NCI-H1436 (cell line): ENCODE data around the gene RNF213.
"Not testable (repeated sequence)": the region's sequence is repeated elsewhere in the genome, so short reads cannot be mapped to it uniquely, and the experiment has no call there.

Experiments used
- DNase-seq: peaks from one replicate; lab custom pipeline; 2025; lab: John Stamatoyannopoulos, UW

RNF213 gene

DNA sequence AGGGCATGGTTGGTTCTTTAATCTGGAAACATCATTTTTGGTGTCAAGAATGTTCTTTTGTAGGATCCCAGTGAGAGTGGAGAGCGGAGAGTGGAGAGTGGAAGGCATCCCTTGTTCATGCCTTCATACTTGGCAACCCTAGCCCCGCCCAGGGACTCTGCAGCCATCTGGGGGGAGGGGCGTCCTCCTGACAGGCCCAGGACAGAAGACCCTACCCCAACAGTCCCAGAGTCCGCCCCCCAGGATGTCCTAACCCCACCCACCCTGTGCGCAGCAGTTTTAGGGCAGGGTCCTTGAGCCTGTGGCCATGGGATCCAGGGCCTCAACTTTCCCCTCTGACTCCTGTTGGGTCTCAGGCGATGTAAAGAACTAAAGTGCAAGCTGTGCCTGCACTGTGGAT is 36.0 kb upstream of the RNF213 start:
- DNase-seq = no peak

DNA sequence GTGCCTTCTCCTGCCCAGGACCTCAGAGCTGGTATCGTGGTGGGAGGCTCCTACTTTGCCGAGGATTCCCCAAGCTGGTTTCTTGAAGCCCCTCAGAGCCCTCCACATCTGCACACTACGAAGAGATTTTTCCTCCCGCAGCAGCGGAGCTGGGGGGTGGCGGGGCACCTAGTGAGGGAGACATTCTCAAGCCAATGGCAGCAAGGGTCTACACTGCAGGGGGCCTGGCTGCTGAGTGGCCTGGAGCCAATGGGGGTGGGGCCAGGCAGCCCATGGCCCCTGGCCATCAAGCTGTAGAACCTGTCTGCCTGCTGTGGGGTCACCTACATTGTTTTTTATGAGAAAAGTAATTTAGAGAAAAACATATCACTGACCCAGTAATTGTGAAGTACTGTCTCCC is 35.4 kb upstream of the RNF213 start:
- DNase-seq = no peak

DNA sequence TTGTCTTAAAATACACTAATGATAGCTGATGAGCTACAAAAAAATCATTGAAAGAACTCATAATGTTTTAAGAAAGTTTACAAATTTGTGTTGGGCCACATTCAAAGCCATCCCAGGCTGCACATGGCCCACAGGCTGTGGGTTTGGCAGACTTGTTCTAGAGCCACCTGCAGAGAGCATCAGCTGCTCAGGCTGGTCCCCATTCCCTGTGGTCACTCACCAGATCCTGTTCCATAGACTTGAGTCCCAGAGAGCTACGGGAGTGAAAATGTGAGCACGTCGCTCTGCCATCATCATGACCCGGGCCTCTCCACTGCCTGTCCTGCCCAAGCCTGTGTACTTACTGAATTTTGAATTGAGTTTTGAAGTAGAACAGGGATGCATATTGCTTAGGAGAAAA is 33.5 kb upstream of the RNF213 start:
- DNase-seq = no peak

DNA sequence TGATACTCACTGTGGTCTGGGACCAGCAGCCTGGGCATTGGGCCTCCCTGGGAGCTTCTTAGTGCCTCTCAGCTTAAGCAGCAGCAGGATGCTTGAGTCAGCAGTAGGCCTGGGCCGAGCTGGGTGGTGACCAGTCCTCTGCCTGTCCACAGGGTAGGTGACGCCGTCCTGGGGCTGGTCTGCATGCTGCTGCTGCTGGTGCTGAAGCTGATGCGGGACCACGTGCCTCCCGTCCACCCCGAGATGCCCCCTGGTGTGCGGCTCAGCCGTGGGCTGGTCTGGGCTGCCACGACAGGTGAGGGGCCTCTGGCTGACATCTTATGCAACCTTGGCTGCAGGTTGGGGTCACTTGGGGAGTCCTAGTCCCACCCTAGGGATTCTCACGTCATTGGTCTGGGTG is 33.0 kb upstream of the RNF213 start:
- DNase-seq = no peak

DNA sequence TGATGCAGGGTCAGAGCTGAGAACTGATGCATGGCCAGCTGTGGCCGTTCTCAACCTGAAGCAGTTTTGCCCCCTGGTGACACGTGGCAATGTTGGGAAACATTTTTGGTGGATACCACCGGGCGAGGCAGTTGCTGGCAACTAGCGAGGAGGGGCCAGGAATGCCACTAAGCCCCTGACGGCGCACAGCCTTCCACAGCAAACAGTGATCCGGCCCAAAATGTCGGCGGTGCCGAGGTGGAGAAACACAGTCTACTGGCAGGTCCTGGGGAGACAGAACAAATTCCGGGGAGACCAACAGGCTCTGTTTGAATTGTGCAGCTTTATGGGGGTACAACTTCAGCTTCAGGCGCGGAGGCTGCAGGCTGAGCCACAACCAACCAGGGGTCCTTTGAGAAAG is 32.2 kb upstream of the RNF213 start:
- DNase-seq = no peak

DNA sequence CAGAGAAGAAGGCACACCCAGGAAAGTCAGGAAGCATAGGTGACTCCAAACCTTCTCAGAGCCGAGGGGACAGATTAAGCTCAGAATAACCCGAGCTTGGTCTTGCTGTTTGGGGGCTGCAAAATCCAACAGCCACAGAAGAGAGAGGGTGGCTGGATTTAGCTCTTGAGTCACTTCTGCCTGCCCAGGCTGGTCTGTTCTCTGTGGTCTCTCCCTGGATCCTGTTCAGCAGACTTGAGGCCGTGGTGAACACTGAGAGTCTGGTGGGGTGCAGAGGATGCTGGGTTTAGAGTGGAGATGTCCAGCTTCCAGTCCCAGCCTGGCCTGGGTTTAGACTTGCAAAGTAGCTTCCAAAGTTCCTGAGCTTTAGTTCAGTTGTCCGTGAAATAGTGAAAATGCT is 31.6 kb upstream of the RNF213 start:
- DNase-seq = no peak

DNA sequence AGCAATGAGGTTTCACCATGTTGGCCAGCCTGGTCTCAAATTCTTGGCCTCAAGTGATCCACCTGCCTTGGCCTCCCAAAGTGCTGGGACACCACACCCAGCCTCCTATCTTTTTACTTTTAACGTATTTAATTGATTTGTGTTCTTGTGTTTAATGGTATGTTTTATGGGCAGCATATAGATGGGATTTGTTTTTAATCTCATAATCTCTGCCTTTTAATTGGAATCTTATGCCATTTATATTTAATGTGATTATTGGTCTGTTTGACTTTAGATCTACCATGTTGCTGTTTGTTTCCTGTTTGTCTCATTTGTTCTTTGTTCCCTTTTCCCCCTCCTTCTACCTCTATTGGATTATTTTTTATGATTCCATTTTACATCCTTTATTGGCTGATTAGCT is 28.2 kb upstream of the RNF213 start:
- no peak for DNase-seq

DNA sequence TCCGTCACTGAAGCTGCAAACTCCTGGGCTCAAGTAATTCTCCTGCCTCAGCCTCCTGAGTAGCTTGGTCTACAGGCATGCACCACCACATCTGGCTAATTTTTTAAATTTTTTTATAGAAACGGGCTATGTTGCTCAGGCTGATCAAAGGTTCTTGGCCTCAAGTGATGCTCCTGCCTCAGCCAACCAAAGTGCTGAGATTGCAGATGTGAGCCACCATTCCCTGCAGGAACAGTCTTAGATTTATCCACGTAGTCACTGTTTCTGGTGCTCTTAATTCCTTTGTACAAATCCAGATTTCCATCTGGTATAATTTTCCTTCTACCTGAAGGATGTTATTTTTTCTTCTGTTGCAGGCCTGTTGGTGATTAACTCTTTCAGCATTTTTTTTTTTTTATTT is 27.4 kb upstream of the RNF213 start:
- DNase-seq = no peak

DNA sequence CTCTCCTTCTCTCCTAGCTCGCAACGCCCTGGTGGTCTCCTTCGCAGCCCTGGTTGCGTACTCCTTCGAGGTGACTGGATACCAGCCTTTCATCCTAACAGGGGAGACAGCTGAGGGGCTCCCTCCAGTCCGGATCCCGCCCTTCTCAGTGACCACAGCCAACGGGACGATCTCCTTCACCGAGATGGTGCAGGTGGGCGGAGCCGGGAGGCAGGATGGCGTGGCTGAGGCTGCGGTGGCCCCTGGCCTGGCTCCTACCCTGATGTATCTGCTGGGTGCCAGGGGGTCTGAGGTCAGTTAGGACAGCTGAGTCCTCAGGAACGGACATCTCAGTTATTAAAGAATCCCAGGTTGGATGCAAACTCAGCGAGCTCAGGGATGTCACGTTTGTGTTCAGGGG is 23.7 kb upstream of the RNF213 start:
- DNase-seq = no peak

DNA sequence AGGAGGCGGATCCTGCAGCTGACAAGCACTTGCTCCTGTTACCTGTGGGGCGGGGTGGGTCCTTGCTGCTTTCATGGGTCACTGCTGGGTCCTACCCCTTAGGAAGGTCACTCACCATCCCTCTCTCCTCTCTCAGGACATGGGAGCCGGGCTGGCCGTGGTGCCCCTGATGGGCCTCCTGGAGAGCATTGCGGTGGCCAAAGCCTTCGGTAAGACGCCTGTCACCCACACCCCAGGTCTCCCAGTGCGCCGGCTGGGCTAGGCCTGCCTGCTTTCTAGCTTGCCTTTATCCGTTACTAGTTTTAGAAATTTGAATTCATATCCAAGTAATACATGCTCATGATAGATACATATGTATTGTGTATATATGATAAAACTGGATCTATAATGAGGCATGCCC is 23.3 kb upstream of the RNF213 start:
- DNase-seq = no peak

DNA sequence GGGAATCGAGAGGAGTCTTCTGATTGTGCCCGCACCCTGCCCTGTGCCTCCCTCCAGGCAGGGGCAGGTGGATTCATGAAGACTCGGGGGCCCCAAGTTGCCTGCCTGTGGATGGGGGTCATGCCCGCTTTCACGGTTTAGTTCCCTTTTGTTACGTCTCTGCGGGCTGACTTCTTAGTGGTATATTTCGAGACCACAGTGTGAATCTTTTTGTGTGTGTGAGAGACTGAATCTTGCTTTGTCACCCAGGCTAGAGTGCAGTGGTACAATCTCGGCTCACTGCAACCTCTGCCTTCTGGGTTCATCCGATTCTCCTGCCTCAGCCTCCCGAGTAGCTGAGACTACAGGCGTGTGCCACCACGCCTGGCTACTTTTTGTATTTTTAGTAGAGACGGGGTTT is 18.1 kb upstream of the RNF213 start:
- DNase-seq = no peak

DNA sequence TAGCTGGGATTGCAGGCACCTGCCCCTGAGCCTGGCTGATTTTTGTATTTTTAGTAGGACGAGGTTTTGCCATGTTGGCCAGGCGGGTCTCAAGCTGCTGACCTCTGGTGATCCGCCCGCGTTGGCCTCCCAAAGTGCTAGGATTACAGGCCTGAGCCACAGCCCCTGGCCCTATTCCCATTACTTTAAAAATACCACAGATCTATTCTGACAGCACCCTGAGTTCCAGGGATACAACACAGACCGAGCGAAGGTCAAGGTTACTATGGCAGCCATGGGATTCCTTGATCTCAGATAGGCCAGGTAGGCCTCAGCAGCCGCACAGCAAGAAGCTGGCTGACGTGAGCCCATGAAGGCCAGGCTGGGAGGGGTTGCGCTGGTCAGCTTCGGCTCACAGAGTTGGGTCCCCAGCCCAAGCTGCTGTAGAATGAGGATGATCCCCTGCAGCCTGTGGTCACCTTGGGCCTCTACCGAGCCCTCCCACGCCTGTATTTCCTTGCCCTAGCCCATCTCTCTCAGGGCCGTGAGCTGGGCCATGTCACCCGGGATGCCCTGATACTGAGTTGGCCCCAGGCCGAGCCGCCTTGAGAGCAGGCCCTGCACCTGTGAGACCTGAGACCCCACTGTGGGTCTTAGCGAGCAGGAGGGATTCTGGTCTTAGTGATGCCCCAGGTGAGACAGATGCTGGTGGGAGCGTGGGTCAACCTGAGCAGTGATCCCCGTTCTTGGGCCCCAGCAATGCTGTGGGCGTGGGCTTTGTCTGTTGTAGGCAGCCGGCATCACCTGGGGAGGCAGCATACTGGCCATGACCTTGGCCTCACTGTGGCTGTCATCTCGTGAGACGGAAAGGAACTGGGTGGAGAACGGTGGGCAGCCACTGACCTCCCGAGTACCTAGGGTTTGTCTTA is 16.9 kb upstream of the RNF213 start:
- no peak for DNase-seq

DNA sequence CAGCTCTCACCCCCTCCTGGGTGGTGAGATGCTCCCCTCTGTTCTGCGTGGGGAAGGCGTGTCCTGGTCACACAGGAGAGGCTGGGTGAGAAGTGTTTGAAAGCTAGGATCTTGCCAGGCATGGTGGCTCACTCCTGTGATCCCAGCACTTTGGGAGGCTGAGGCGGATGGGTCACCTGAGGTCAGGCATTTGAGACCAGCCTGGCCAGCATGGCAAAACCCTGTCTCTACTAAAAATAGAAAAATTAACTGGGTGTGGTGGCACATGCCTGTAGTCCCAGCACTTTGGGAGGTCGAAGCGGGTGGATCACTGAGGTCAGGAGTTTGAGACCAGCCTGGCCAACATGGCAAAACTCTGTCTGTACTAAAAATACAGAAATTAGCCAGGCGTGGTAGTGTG is 16.2 kb upstream of the RNF213 start:
- not testable (repeated sequence) for DNase-seq

DNA sequence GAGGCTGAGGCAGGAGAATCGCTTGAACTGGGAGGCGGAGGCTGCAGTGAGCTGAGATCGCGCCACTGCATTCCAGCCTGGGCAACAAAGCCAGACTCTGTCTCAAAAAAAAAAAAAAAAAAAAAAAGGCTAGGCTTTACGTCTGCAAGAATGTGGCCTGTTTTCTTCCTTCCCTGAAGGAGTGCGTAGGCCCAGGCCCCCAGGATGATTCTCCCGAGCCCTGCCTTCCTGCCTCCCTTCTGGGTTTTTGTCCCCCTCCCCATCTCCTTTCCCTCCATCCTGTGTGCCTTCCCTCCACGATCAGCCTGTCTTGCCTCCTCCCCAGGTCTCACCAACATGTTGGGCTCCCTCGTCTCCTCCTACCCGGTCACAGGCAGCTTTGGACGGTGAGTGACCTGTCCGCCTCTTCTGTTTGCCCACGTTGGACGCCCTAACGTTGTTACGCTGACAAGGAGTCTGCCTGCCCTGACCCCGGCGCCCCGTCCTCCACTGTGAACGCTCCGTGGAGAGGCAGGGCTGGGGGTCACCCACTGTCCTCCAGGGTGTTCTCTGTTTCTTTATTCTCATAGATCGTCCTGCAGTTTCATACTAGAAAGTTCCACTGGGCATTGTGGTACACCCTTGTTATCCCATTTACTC is 15.7 kb upstream of the RNF213 start:
- no peak for DNase-seq

DNA sequence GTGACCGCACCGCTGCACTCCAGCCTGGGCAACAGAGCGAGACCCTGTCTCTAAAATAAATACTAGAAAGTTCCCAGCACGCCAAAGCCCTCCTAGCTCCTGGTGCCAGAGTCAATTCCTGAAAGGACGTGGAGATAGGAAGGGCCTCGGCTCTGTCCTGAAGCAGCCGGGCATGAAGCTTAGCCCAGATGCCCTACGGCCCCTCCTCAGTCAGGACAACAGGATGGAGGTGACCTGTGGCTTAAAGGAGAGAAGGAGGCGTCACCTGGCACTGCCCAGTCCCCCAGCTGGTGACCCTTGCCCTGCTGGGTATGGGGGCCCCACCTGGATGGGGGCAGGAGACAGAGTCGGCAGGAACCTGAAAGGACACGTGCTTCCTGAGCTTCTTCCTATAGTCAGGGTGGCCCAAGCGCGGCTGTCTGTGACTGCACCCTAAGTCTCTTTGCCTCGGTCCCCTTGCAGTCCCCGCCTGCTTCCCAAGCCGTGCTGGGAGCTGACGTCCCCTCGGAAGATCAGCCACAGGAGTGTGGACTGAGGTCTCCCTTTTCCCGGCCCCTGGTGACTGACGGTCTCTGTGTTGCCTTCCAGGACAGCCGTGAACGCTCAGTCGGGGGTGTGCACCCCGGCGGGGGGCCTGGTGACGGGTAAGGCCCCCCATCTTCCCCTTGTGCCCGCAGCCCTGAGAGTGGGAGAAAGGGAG is 14.9 kb upstream of the RNF213 start:
- no peak for DNase-seq

DNA sequence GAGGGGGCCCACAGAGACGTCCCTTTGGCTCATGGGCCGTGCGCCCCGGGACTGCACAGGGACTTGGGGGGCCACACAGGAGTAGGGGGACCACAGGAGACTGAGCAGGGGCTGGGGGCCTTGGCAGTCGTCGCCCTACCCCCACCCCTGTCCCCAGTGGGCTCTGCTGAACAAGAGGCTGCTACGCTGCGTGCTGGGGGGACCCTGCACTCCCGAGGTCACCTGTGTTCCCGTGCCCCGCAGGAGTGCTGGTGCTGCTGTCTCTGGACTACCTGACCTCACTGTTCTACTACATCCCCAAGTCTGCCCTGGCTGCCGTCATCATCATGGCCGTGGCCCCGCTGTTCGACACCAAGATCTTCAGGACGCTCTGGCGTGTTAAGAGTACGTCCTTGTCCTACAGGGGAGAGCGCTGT is 14.4 kb upstream of the RNF213 start:
- no peak for DNase-seq

DNA sequence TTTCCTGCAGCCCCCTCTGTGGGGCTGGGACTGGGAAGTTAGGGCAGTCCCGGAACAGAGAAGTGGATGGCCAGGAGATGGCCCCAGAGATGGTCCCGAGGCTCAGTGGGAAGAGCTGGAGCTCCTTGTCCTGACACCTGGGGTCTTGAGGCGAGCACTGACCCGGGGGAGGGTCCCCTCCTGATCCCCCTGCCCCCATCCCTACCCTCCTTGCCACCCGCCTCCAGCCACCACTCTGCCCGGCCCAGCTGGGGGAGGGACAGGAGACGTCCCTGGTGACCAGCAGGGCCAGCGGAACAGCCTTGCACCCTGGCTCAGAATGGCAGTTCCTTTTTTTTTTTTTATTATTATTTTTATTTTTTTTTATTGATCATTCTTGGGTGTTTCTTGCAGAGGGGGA is 13.9 kb upstream of the RNF213 start:
- no peak for DNase-seq

DNA sequence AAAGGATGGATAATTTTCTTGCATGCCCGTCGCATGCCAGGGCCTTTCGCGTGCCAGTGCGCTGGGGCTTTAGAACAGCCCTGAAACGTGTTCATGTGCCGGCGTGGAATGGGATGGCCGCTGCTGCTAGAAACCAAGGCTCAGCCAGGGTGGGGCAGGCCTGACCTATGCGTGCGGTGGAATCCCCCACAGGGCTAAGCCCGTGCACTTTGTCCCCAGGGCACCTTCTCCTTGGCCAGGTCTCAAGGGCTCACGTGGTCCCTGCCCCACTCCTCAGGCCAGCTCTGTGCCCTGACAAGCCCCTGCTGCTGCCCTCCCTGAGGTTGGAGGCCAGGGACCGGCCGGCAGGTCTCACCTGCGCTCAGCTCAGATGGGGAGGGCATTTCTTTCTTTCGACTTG is 13.1 kb upstream of the RNF213 start:
- DNase-seq = no peak

DNA sequence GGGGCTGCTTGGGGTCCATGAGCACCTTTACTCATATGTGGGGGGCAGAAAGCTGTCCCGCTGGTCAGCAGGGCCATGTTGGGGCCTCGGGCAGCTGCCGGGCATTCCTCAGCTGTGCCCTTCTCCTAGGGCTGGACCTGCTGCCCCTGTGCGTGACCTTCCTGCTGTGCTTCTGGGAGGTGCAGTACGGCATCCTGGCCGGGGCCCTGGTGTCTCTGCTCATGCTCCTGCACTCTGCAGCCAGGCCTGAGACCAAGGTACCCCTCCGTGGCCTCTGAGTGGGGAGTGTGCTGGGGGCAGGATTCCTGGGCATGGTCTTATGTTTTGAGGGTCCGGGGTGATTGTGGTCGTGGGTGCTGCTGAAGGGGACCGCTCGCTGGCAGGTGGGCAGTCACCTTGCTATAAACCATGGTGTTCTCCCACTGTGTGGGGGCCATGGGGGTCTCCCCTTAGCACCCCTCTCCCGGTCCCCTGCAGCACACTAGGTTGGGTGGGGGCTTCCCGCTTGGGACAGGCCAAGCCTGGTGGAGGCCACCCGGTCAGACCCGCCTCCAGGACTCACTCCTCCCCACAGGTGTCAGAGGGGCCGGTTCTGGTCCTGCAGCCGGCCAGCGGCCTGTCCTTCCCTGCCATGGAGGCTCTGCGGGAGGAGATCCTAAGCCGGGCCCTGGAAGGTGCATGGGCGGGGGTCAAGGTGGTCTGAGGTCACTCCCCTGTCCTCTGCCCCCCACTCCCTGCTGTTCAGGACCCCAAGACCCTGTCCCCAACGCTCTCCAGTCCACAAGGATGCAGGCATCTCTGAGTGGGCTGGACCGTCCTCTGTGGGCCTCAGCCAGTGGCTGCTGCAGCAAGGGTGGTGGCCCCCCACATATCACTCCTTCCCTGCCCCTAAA is 12.4 kb upstream of the RNF213 start:
- no peak for DNase-seq

DNA sequence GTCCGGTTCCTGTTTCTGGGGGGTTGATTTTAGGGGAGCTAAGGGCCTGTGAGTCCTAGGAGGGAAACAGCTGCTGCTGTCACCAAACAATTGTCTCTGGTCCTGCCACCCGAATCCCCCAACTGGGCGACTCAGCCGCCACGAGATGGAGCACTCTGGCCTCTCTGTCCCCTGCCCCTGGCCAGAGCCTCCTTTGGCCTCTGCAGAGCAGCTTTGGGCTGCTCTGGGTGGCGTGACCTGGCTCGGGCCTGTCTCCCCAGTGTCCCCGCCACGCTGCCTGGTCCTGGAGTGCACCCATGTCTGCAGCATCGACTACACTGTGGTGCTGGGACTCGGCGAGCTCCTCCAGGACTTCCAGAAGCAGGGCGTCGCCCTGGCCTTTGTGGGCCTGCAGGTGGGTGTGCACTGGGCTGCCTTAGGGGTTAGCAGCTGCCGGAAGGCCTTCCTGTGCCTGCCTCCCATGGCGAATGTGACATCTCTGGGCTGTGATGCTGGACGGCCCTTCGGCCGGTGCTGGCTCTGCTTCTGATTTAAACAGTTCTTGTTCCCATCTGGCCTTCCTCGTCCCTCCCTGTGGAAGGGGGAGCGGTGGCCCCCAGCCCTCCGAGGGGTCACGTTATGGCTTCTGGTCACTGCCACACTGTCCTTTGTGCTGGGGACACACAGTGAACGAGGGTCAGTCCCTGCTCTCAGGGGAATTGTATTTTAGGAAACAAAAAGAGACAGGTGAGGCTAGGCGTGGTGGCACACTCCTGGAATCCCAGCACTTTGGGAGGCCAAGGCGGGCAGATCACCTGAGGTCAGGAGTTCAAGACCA is 11.6 kb upstream of the RNF213 start:
- DNase-seq = no peak

DNA sequence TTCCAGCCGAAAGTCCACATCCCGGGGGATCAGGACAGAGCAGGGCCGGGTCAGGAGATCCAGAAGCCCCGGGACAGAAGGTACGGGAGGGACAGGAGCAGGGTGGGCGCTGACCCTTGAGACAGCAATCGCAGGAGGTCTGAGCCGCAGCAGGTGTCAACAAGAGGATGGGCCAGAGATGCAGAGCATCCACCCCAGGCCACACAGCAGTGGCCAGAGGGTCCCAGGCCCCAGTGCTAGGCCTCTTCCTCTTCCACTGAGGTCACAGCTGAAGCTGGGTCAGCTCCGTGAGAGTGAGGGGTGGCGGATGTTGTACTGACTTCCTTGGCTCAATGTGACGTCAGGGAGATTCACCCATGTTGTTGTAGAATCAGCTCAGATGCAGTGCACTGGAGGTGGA is 8.7 kb upstream of the RNF213 start:
- no peak for DNase-seq
